GM12801 (cell line): ENCODE measurements around the gene PTPRC.

ENCODE experiments used
- TF ChIP-seq, protein P1 (sequence below): IDR thresholded peaks from one replicate; pipeline ENCODE4 v1.5.1; 2011; ENCODE audit warnings: control low read depth; ENCODE audit not compliant: insufficient read length; ENCODE audit errors: extremely low read depth

Gene PTPRC

GRCh38 chr1:198771563-198772153 is 132.8 kb downstream of the PTPRC start:
- TF ChIP-seq, protein P1, sequence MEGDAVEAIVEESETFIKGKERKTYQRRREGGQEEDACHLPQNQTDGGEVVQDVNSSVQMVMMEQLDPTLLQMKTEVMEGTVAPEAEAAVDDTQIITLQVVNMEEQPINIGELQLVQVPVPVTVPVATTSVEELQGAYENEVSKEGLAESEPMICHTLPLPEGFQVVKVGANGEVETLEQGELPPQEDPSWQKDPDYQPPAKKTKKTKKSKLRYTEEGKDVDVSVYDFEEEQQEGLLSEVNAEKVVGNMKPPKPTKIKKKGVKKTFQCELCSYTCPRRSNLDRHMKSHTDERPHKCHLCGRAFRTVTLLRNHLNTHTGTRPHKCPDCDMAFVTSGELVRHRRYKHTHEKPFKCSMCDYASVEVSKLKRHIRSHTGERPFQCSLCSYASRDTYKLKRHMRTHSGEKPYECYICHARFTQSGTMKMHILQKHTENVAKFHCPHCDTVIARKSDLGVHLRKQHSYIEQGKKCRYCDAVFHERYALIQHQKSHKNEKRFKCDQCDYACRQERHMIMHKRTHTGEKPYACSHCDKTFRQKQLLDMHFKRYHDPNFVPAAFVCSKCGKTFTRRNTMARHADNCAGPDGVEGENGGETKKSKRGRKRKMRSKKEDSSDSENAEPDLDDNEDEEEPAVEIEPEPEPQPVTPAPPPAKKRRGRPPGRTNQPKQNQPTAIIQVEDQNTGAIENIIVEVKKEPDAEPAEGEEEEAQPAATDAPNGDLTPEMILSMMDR = no peak

GRCh38 chr1:198772626-198773025 is 133.8 kb downstream of the PTPRC start:
- TF ChIP-seq, protein P1 = no peak

DNA sequence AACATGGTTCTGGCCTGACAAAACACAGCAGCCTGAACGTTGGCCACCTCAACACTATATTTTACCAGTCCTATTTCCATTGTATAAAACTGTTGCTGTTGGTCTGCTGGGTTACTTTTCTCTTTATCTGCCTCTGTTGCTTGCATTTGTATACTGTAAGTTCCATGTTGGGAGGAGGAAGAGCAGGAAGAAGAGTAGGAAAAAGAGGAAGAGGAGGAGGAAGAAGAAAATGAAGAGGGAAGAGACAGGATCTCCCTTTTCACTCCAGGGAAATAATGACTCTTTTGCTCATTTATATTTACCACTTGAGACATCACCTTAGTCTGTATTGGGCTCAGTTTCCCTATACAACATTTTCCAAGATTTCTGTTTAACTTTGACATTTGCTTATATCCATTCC is 134.2 kb downstream of the PTPRC start:
- TF ChIP-seq, protein P1 = no peak

- TF ChIP-seq, protein P1 = no peak
These were observed 134.7 kb downstream of the PTPRC start for GRCh38 chr1:198773523-198773922.

GRCh38 chr1:198774421-198774820 is 135.6 kb downstream of the PTPRC start:
- TF ChIP-seq, protein P1 = no peak

DNA sequence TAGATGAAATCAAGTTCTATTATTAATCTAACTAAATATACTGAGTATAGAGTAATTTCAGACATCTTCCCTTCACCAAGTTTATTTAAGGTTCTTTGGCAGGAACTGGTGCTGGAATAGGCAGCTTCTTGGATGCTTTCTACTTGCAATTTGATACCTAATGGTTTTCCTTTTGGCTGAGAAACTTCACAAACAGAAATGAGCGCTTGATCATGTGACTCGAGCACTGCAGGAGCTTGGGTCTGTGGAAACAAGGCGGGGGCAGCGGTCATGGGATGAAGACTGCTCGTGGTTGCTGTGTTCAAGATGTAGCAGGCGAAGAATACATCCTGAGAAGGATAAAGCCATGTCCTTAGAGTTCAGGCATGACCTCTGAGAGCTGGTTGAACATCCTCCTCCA is 136.8 kb downstream of the PTPRC start:
- TF ChIP-seq, protein P1 = no peak

GRCh38 chr1:198776602-198777029 is 137.8 kb downstream of the PTPRC start:
- TF ChIP-seq, protein P1 = no peak
